Measurements from ENCODE around the gene DOCK8. TPM values are rescaled to one million over a fixed set of nuclear protein-coding genes. Genes with fewer than 3 reads are reported as not detected.

DOCK8 gene
- total and polyA plus RNA-seq, 2 experiments from 2014 or later = not detected

GRCh38 chr9:456365-456764 is 241.7 kb downstream of the DOCK8 start:
- in situ Hi-C loops (cut with MboI) = no loop called here
- H3K4me1 ChIP-seq (ENCODE audit: insufficient read depth) = no peaks in the 10 kb centered on the region
- H3K79me2 ChIP-seq (ENCODE audit: insufficient read depth) = no peaks in the 10 kb centered on the region
- H3K27me3 ChIP-seq (replicated peaks; ENCODE audit: insufficient read depth) = peaks cover 3% of the 10 kb centered on the region; the same call in 1 of the 2 replicates
- no peaks in the 10 kb centered on the region for H4K20me1 ChIP-seq (ENCODE audit: insufficient read depth)
- WGBS, 2 experiments (ENCODE audit: low coverage in 1 of 2, low lambda C conversion rate in 2 of 2, missing lambda C conversion rate in 2 of 2) = 36 to 50% methylated on average over 6 of the region's 6 CpGs
- no peaks in the 10 kb centered on the region for H3K9me3 ChIP-seq (ENCODE audit: low read depth)
- no peak for TF ChIP-seq EZH2 (IDR thresholded peaks at IDR 0.05; ENCODE audit: insufficient read depth, poor library complexity, severe bottlenecking)
- TF ChIP-seq EZH2phosphoT487 (IDR thresholded peaks at IDR 0.05; ENCODE audit: insufficient read depth, low read depth) = no peak
- no peaks in the 10 kb centered on the region for H3F3A ChIP-seq (ENCODE audit: insufficient read depth)
- no peak overlapping the region for H3K9ac ChIP-seq
- no peak for DNase-seq
- H3K4me3 ChIP-seq = no peak overlapping the region
- no peak overlapping the region for H3K4me2 ChIP-seq (ENCODE audit: unreplicated experiment)
- no peaks in the 10 kb centered on the region for H3K9me2 ChIP-seq (ENCODE audit: insufficient read depth)
- H3K36me3 ChIP-seq (ENCODE audit: low read depth) = no peaks in the 10 kb centered on the region
- H3K27ac ChIP-seq = no peak overlapping the region
- H2AFZ ChIP-seq = no peak overlapping the region

GRCh38 chr9:458590-458989 is 243.9 kb downstream of the DOCK8 start:
- H3K36me3 ChIP-seq (ENCODE audit: low read depth) = no peaks in the 10 kb centered on the region
- H4K20me1 ChIP-seq (ENCODE audit: insufficient read depth) = no peaks in the 10 kb centered on the region
- H3K27me3 ChIP-seq (replicated peaks; ENCODE audit: insufficient read depth) = peaks cover 3% of the 10 kb centered on the region; the same call in 1 of the 2 replicates
- in situ Hi-C loops (cut with MboI) = no loop called here
- no peak overlapping the region for H2AFZ ChIP-seq
- no peaks in the 10 kb centered on the region for H3K9me3 ChIP-seq (ENCODE audit: low read depth)
- H3K27ac ChIP-seq = no peak overlapping the region
- no peak overlapping the region for H3K9ac ChIP-seq
- no peaks in the 10 kb centered on the region for H3K4me1 ChIP-seq (ENCODE audit: insufficient read depth)
- 42 to 45% methylated on average over 6 of the region's 6 CpGs for WGBS, 2 experiments (ENCODE audit: low coverage in 1 of 2, low lambda C conversion rate in 2 of 2, missing lambda C conversion rate in 2 of 2)
- H3K4me2 ChIP-seq (ENCODE audit: unreplicated experiment) = no peak overlapping the region
- H3K4me3 ChIP-seq = no peak overlapping the region
- H3K9me2 ChIP-seq (ENCODE audit: insufficient read depth) = no peaks in the 10 kb centered on the region
- no peak for TF ChIP-seq EZH2phosphoT487 (IDR thresholded peaks at IDR 0.05; ENCODE audit: insufficient read depth, low read depth)
- no peak for TF ChIP-seq EZH2 (IDR thresholded peaks at IDR 0.05; ENCODE audit: insufficient read depth, poor library complexity, severe bottlenecking)
- no peaks in the 10 kb centered on the region for H3F3A ChIP-seq (ENCODE audit: insufficient read depth)
- no peaks in the 10 kb centered on the region for H3K79me2 ChIP-seq (ENCODE audit: insufficient read depth)
- DNase-seq = no peak

DNA sequence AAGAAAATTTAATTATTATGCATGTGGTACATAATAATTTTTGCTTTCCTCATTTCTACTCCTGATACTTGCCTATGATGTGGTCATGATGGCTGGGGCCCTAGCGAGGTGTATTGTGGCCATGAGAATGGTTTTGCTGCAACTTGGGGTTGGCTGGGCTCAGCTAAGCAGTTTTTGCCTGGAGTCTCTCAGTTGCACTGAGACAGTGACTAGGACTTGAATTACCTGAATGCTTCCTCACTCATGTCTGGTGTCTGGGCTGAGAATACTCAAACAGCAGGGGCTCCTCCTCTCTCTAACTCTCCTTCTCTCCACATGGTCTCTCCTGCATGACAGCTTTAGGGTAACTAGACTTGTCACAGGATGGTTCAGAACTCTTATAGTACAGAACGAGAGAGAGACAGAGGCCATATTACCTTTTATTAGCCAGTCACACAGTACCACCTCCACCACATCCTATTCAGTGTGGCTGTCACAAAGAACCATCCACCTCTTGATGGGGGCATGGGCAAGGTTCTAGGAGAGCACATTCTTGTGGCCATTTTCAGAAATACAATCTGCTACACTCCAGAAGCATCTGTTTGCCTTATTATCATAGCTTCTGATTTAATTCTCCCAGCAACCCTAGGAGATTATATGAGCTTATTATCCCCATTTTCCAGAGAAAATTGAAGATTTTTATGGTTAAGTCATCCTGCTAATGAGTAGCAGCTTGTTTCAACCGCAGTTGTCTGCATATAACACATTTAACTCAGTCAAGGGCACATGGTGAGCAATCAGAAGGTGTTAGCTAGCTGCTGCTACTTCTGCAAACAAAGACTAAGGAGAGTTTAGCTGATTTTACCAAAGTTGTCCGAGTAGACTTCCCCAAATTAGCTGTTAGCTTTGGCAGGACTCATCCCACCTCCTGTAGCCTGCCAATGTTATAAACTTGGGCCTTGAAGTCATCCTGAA is 245.1 kb downstream of the DOCK8 start:
- H3K4me3 ChIP-seq = no peak overlapping the region
- no peaks in the 10 kb centered on the region for H3K9me3 ChIP-seq (ENCODE audit: low read depth)
- no peaks in the 10 kb centered on the region for H4K20me1 ChIP-seq (ENCODE audit: insufficient read depth)
- no peaks in the 10 kb centered on the region for H3K9me2 ChIP-seq (ENCODE audit: insufficient read depth)
- H3K9ac ChIP-seq = no peak overlapping the region
- H3K4me1 ChIP-seq (ENCODE audit: insufficient read depth) = no peaks in the 10 kb centered on the region
- H2AFZ ChIP-seq = no peak overlapping the region
- no peak for DNase-seq
- no peak overlapping the region for H3K27ac ChIP-seq
- H3F3A ChIP-seq (ENCODE audit: insufficient read depth) = no peaks in the 10 kb centered on the region
- in situ Hi-C loops (cut with MboI) = no loop called here
- H3K4me2 ChIP-seq (ENCODE audit: unreplicated experiment) = no peak overlapping the region
- 21 to 23% methylated on average over 4 of the region's 4 CpGs for WGBS, 2 experiments (ENCODE audit: low coverage in 1 of 2, low lambda C conversion rate in 2 of 2, missing lambda C conversion rate in 2 of 2)
- no peaks in the 10 kb centered on the region for H3K36me3 ChIP-seq (ENCODE audit: low read depth)
- no peaks in the 10 kb centered on the region for H3K79me2 ChIP-seq (ENCODE audit: insufficient read depth)
- no peak for TF ChIP-seq EZH2phosphoT487 (IDR thresholded peaks at IDR 0.05; ENCODE audit: insufficient read depth, low read depth)
- TF ChIP-seq EZH2 (IDR thresholded peaks at IDR 0.05; ENCODE audit: insufficient read depth, poor library complexity, severe bottlenecking) = no peak
- peaks cover 3% of the 10 kb centered on the region; the same call in 1 of the 2 replicates for H3K27me3 ChIP-seq (replicated peaks; ENCODE audit: insufficient read depth)

DNA sequence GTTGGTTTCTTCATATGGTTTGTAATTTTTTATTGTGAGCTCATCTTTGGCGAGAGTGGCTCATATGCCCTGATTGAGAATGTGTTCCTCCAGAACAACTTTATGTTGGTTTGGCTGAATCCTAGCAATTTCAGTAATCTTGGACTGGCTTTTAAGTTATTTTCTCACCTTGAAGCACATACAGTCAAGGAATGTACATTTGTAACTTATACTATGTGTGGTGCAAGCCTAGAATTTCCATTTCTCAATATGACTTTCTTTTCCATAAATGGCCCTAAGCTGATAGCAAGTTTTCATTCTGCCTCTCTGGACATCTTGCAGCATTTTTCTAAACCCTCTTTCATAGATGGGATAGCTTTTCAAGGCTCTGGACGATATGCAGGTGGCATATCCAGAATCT is 247.5 kb downstream of the DOCK8 start:
- Histone ChIP-seq H3K4me3 (no peak overlapping the region), H4K20me1 (ENCODE audit: insufficient read depth) (no peaks in the 10 kb centered on the region), H2AFZ (no peak overlapping the region), H3K9me2 (ENCODE audit: insufficient read depth) (no peaks in the 10 kb centered on the region), H3K79me2 (ENCODE audit: insufficient read depth) (no peaks in the 10 kb centered on the region), H3K27me3 (replicated peaks; ENCODE audit: insufficient read depth) (peaks cover 3% of the 10 kb centered on the region; the same call in 1 of the 2 replicates), H3K4me1 (ENCODE audit: insufficient read depth) (no peaks in the 10 kb centered on the region), H3K27ac (no peak overlapping the region), H3K4me2 (ENCODE audit: unreplicated experiment) (no peak overlapping the region), H3F3A (ENCODE audit: insufficient read depth) (no peaks in the 10 kb centered on the region), H3K36me3 (ENCODE audit: low read depth) (no peaks in the 10 kb centered on the region), H3K9me3 (ENCODE audit: low read depth) (no peaks in the 10 kb centered on the region), H3K9ac (no peak overlapping the region)
- 15 to 36% methylated on average over 2 of the region's 2 CpGs for WGBS, 2 experiments (ENCODE audit: low coverage in 1 of 2, low lambda C conversion rate in 2 of 2, missing lambda C conversion rate in 2 of 2)
- no peak for DNase-seq
- in situ Hi-C loops (cut with MboI) = no loop called here
- TF ChIP-seq EZH2 (IDR thresholded peaks at IDR 0.05; ENCODE audit: insufficient read depth, poor library complexity, severe bottlenecking) (no peak), EZH2phosphoT487 (IDR thresholded peaks at IDR 0.05; ENCODE audit: insufficient read depth, low read depth) (no peak)

Data from GM23248 (cell line).